Right lobe of liver (tissue), 6 donors: ENCODE results near the gene PTPRN2. TPM values are rescaled to one million over a fixed set of nuclear protein-coding genes. Genes with fewer than 3 reads are reported as not detected.
"Not testable (repeated sequence)": the region's sequence is repeated elsewhere in the genome, so short reads cannot be mapped to it uniquely, and the experiment has no call there.

Experiments used
- ATAC-seq, 4 donors: fragments of 200-7000 bp; cut with Tn5 transposase; one replicate each; pipeline ENCODE4 v1.9.1; 2020; ENCODE audit warnings: mild to moderate bottlenecking in 4 of 4, moderate library complexity in 4 of 4
- DNase-seq, 3 donors: peaks; one replicate each; pipeline ENCODE4 v3.0.0-alpha.2; 2020
- H3K27ac ChIP-seq, 3 donors: fragments of 200-600 bp; one replicate each; pipeline ENCODE4 v1.8.0; 2022
- H3K27me3 ChIP-seq, 2 donors: fragments of 200-600 bp; one replicate each; pipeline ENCODE4 v1.8.0; 2022
- H3K36me3 ChIP-seq, 4 donors: fragments of 200-600 bp; sonication (generic) in 1 of 4; one replicate each; pipeline versions ENCODE4 v1.5.1 to v1.8.0; 2017 to 2022; ENCODE audit warnings: control low read depth in 1 of 4
- H3K4me1 ChIP-seq, 4 donors: fragments of 200-600 bp; sonication (generic) in 1 of 4; one replicate each; pipeline versions ENCODE4 v1.5.1 to v1.8.0; 2017 to 2022; ENCODE audit warnings: control low read depth in 1 of 4
- H3K4me3 ChIP-seq, 3 donors: fragments of 200-600 bp; one replicate each; pipeline ENCODE4 v1.8.0; 2022
- H3K9me3 ChIP-seq, 4 donors: fragments of 200-600 bp; sonication (generic) in 1 of 4; one replicate each; pipeline versions ENCODE4 v1.5.1 to v1.8.0; 2017 to 2022; ENCODE audit warnings: control low read depth in 1 of 4
- CTCF ChIP-seq, 4 donors: fragments of 200-600 bp in 3 of 4; fragments of 450-650 bp in 1 of 4; IDR thresholded peaks; one replicate each; pipeline versions ENCODE4 v1.5.1 to v1.8.0; 2016 to 2022; ENCODE audit warnings: antibody characterized with exemption in 4 of 4, mild to moderate bottlenecking in 2 of 4
- POLR2A ChIP-seq: fragments of 450-650 bp; IDR thresholded peaks from one replicate; pipeline ENCODE4 v1.6.1; 2017; ENCODE audit warnings: antibody characterized with exemption, mild to moderate bottlenecking
- WGBS: methylation state at CpG from one replicate; pipeline ENCODE4 v1.1.6; 2018; ENCODE audit warnings: low coverage, low lambda C conversion rate; ENCODE audit not compliant: insufficient coverage; ENCODE audit errors: missing lambda C conversion rate; 5-methylcytosine and 5-hydroxymethylcytosine counted together
- intact Hi-C, 2 donors: fragments of 100-400 bp; cut with DNase I; formaldehyde crosslinking; loops; one replicate each; pipeline versions ENCODE4 v1.11.2 to v1.14.1; 2022
- total RNA-seq, 6 experiments: library from RNA; depleted of rRNA in 2 of 6; stranded (reverse); fragments of >200 nt in 2 of 6; fragmentation: NEBNext Ultra II Directional in 3 of 6; extraction: Animal tissue kit (Norgen Biotek cat#: 25700) in 3 of 6; gene quantifications; one replicate each; pipeline versions ENCODE4 v1.1.0 to v1.2.4, GENCODE V29; 2016 to 2023
- donor health status: DM: no; HTN: yes; CAD: no.
- donor health status: DM: no; HTN: no; CAD: no.
- donor health status: DM: no; HTN: no; CAD: no.
- donor health status: DM: no; HTN: yes; CAD: no.
- donor health status: DM: no; HTN: yes; CAD: no.

Gene PTPRN2
- total RNA-seq, 6 experiments from 2014 or later: 0.15 to 0.87 (median 0.67) TPM

- no peaks in the 10 kb centered on the region for H3K9me3 ChIP-seq
- no peaks in the 10 kb centered on the region for H3K4me1 ChIP-seq
- TF ChIP-seq CTCF (IDR thresholded peaks at IDR 0.05) (no peak), POLR2A (no peak)
- H3K4me3 ChIP-seq: no peak overlapping the region
- DNase-seq (no peak), ATAC-seq (no peak)
- no peaks in the 10 kb centered on the region for H3K27me3 ChIP-seq
- no peaks in the 10 kb centered on the region for H3K36me3 ChIP-seq
- H3K27ac ChIP-seq: no peak overlapping the region
- intact Hi-C loops: no loop called here
Measured at GRCh38 chr7:158039270-158039669, 548.4 kb downstream of the PTPRN2 start.

- H3K36me3 ChIP-seq: no peaks in the 10 kb centered on the region
- no peaks in the 10 kb centered on the region for H3K4me1 ChIP-seq
- no peaks in the 10 kb centered on the region for H3K27me3 ChIP-seq
- no peak overlapping the region for H3K4me3 ChIP-seq
- H3K27ac ChIP-seq: no peak overlapping the region
- WGBS: 76% methylated on average over 7 of the region's 7 CpGs
- no peaks in the 10 kb centered on the region for H3K9me3 ChIP-seq
- no peak for DNase-seq
- intact Hi-C loops: no loop called here
- no peak for TF ChIP-seq CTCF (IDR thresholded peaks at IDR 0.05)
- no peak for TF ChIP-seq POLR2A
- no peak for ATAC-seq
Measured at GRCh38 chr7:158037211-158037610, 550.4 kb downstream of the PTPRN2 start.

GRCh38 chr7:158035343-158035742 lies 552.3 kb downstream of the PTPRN2 start:
- ATAC-seq: no peak
- Histone ChIP-seq H3K27ac (no peak overlapping the region), H3K36me3 (no peaks in the 10 kb centered on the region), H3K4me3 (no peak overlapping the region), H3K27me3 (no peaks in the 10 kb centered on the region), H3K9me3 (no peaks in the 10 kb centered on the region), H3K4me1 (no peaks in the 10 kb centered on the region)
- DNase-seq: no peak
- WGBS: 53% methylated on average over 2 of the region's 4 CpGs
- intact Hi-C loops: no loop called here
- TF ChIP-seq POLR2A (no peak), CTCF (IDR thresholded peaks at IDR 0.05) (no peak)

- H3K4me3 ChIP-seq: no peak overlapping the region
- WGBS: 30% methylated on average over 2 of the region's 3 CpGs
- no peaks in the 10 kb centered on the region for H3K4me1 ChIP-seq
- H3K27ac ChIP-seq: no peak overlapping the region
- H3K36me3 ChIP-seq: no peaks in the 10 kb centered on the region
- intact Hi-C loops: no loop called here
- TF ChIP-seq POLR2A (no peak), CTCF (IDR thresholded peaks at IDR 0.05) (no peak)
- no peaks in the 10 kb centered on the region for H3K9me3 ChIP-seq
- DNase-seq (no peak), ATAC-seq (no peak)
- no peaks in the 10 kb centered on the region for H3K27me3 ChIP-seq
Measured at GRCh38 chr7:158034571-158034970, 553.1 kb downstream of the PTPRN2 start.

GRCh38 chr7:158033925-158034324 lies 553.7 kb downstream of the PTPRN2 start:
- DNase-seq, H3K36me3 ChIP-seq, H3K27me3 ChIP-seq, intact Hi-C loops, H3K4me3 ChIP-seq, H3K27ac ChIP-seq, ATAC-seq, H3K4me1 ChIP-seq, H3K9me3 ChIP-seq: not testable (repeated sequence)
- WGBS: 69% methylated on average over 5 of the region's 6 CpGs
